Stimulated activated CD4-positive, alpha-beta T cell treated with anti-CD3 and anti-CD28 coated beads, TNF-alpha, amount 100 ng/mL, for 1 hour (primary cell): ENCODE data around the gene CPXM1.
"Not testable (repeated sequence)": the region's sequence is repeated elsewhere in the genome, so short reads cannot be mapped to it uniquely, and the experiment has no call there.

Source experiments
- DNase-seq, 3 donors: peaks; one replicate each; pipeline ENCODE4 v3.0.0-alpha.2; 2020; ENCODE audit warnings: low read depth in 3 of 3, low spot score in 1 of 3

The CPXM1 gene

GRCh38 chr20:2770091-2770490 lies 30.3 kb downstream of the CPXM1 start:
- not testable (repeated sequence) for DNase-seq

GRCh38 chr20:2768632-2769015 lies 31.8 kb downstream of the CPXM1 start:
- DNase-seq: no peak

GRCh38 chr20:2767768-2768631 lies 32.4 kb downstream of the CPXM1 start:
- DNase-seq: no peak

- DNase-seq: no peak
Observed at GRCh38 chr20:2763186-2763585, 37.2 kb downstream of the CPXM1 start.

GRCh38 chr20:2762578-2763131 lies 37.8 kb downstream of the CPXM1 start:
- DNase-seq: no peak

GRCh38 chr20:2761885-2762284 lies 38.5 kb downstream of the CPXM1 start:
- DNase-seq: no peak

- DNase-seq: no peak
Observed at GRCh38 chr20:2760952-2761305, 39.5 kb downstream of the CPXM1 start.

GRCh38 chr20:2760297-2760951 lies 40.0 kb downstream of the CPXM1 start:
- DNase-seq: no peak

GRCh38 chr20:2759603-2760296 lies 40.7 kb downstream of the CPXM1 start:
- DNase-seq: no peak

GRCh38 chr20:2759143-2759542 lies 41.3 kb downstream of the CPXM1 start:
- no peak for DNase-seq

GRCh38 chr20:2757969-2758368 lies 42.5 kb downstream of the CPXM1 start:
- no peak for DNase-seq

GRCh38 chr20:2757001-2757400 lies 43.4 kb downstream of the CPXM1 start:
- no peak for DNase-seq

GRCh38 chr20:2756056-2756611 lies 44.3 kb downstream of the CPXM1 start:
- no peak for DNase-seq

GRCh38 chr20:2755451-2756055 lies 44.9 kb downstream of the CPXM1 start:
- DNase-seq: no peak

- no peak for DNase-seq
Observed at GRCh38 chr20:2754424-2754823, 46.0 kb downstream of the CPXM1 start.

GRCh38 chr20:2753461-2754040 lies 46.9 kb downstream of the CPXM1 start:
- no peak for DNase-seq

- no peak for DNase-seq
Observed at GRCh38 chr20:2752567-2753460, 47.6 kb downstream of the CPXM1 start.

GRCh38 chr20:2751878-2752566 lies 48.4 kb downstream of the CPXM1 start:
- DNase-seq: peak in 2 of 3 donors; percentile 31 to 42

- DNase-seq: no peak
Observed at GRCh38 chr20:2751347-2751877, 49.0 kb downstream of the CPXM1 start.
